ENCODE results near the gene SVOPL. TPM values are rescaled to one million over a fixed set of nuclear protein-coding genes. Genes with fewer than 3 reads are reported as not detected.

Gene SVOPL
- total RNA-seq, 1 donor from 2014 or later = 0.81 TPM

DNA sequence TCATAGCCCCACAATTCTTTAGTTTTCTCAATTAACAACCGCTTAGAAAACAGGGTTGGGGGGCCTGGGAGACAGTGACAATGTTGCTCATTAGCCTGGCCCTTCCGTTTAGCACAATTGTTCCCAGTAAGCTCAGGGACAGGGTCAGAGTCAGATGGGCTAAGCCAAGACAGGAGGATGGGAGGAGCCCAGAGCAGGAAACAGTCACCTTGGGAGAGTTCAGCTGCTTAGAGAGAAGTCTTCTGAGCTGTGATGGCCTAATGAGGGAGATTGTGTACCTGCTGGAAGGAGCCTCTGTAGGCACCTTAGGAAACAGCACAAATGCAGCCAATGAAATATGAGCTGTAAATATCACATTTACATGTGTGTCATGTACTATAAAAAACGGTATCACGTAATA lies 35.9 kb downstream of the SVOPL start:
- Histone ChIP-seq H3K27me3 (no peaks in the 10 kb centered on the region), H3K36me3 (no peaks in the 10 kb centered on the region), H3K9me3 (no peaks in the 10 kb centered on the region), H3K4me3 (no peak overlapping the region), H3K4me1 (no peaks in the 10 kb centered on the region), H3K27ac (no peak overlapping the region)
- intact Hi-C loops (cut with DNase I) = no loop called here
- no peak for ATAC-seq
- no peak for DNase-seq
- TF ChIP-seq, protein P1, sequence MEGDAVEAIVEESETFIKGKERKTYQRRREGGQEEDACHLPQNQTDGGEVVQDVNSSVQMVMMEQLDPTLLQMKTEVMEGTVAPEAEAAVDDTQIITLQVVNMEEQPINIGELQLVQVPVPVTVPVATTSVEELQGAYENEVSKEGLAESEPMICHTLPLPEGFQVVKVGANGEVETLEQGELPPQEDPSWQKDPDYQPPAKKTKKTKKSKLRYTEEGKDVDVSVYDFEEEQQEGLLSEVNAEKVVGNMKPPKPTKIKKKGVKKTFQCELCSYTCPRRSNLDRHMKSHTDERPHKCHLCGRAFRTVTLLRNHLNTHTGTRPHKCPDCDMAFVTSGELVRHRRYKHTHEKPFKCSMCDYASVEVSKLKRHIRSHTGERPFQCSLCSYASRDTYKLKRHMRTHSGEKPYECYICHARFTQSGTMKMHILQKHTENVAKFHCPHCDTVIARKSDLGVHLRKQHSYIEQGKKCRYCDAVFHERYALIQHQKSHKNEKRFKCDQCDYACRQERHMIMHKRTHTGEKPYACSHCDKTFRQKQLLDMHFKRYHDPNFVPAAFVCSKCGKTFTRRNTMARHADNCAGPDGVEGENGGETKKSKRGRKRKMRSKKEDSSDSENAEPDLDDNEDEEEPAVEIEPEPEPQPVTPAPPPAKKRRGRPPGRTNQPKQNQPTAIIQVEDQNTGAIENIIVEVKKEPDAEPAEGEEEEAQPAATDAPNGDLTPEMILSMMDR (IDR thresholded peaks at IDR 0.05) = no peak

DNA sequence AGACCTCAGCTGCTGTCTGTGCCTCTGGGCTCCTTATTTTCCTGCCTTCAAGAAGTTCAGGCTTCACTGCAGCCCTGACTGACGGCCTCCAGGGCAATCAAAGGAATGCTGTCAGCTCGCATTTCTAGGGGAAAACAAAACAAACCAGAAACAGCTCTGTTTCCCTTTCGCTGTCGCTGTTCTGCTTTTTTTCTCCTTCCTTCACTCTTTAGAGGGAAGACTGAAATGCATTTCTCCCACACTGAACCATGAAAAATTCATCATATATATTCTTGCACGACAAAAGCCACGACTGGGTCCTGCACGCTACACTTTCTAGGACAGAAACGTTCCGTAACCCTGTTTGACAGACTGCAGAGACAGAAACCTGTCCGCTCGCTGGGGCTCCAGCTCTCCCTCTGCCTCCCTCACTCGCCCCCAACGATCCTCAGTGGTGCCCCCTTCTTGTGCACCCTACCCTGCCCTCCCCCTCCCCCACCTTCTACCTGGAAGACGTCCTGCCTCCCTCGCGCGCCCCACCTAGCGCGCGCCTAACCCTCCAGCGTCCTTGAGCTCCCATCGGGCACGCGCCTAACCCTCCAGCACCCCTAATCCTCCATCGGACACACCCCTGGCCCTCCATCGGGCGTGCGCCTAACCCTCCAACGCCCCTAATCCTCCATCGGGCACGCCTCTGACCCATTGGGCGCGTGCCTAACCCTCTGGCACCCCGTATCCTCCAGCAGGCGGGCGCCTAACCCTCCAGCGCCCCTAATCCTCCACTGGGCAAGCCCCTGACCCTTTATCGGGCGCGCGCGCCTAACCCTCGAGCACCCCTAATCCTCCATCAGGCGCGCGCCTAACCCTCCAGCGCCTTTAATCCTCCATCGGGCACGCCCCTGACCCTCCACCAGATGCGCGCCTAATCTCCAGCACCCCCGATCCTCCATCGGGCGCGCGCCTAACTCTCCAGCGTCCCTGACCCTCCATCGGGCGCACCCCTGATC lies 37.1 kb downstream of the SVOPL start:
- H3K27ac ChIP-seq = no peak overlapping the region
- TF ChIP-seq, protein P1 (IDR thresholded peaks at IDR 0.05) = no peak
- no peaks in the 10 kb centered on the region for H3K36me3 ChIP-seq
- intact Hi-C loops (cut with DNase I) = no loop called here
- peak overlapping the region; percentile 37 for H3K4me3 ChIP-seq
- no peaks in the 10 kb centered on the region for H3K9me3 ChIP-seq
- DNase-seq (peak; percentile 67), ATAC-seq (peak; percentile 71)
- no peaks in the 10 kb centered on the region for H3K27me3 ChIP-seq
- H3K4me1 ChIP-seq = no peaks in the 10 kb centered on the region

DNA sequence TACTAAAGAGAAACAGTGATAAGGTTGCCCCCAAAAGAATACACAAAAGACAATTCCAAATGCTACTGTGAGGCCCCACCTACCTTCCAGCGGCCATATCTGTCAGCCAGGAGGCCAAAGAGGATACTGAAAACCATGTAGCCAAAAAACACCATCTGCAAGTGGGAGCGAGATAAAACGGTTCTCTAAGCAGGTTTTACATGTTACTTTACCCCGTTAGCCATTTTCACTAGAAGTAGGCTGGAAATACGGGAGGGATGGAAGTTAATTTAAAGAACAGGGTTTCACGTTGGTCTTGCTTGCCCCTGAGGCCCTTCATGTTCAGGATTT lies 38.2 kb downstream of the SVOPL start:
- intact Hi-C loops (cut with DNase I) = no loop called here
- Histone ChIP-seq H3K4me1 (no peaks in the 10 kb centered on the region), H3K4me3 (no peak overlapping the region), H3K27ac (no peak overlapping the region), H3K9me3 (no peaks in the 10 kb centered on the region), H3K36me3 (no peaks in the 10 kb centered on the region), H3K27me3 (no peaks in the 10 kb centered on the region)
- TF ChIP-seq, protein P1 (IDR thresholded peaks at IDR 0.05) = no peak
- ATAC-seq (no peak), DNase-seq (no peak)

DNA sequence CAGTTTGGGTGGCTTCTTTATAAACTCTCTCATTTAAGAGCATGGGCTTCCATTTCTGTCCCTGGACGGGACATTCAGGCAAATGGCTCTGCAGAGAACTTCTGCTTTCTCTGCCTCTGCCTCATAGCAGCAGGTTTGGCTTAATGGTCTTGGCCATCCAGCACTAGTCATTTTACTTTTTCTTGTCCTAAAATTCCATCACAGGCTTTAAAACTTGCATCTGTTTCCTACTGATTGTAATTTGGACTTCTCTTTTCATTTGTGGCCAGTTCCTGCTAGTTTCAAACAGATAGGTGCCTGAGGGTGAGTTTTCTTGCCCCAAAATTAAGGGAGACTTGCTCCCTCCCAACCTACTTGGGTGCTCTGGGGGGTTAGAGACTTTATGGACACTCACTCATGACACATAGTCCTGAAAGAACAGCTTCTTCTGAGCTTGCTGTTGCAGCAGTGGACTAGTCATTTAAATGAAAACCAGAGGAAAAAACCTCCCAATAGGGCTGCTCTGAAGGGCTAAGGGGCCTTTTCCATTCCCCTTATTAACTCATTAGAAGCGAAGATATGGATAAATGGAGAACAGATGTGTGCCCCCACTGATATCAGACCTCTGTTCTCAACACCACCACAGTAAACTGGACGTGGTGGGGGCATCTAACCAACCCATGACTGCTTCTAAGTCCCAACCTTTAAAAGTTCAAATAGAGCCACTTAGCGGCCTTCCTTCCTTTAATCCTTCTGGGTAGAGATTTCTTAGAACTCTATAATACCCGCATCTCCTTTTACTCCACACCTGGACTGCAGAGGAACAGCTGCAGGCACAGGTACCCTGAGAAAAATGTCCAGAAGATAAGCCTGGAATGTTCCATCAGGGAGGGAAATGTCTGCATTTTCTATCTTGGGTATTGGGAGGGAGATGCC lies 38.8 kb downstream of the SVOPL start:
- Histone ChIP-seq H3K4me3 (no peak overlapping the region), H3K4me1 (no peaks in the 10 kb centered on the region), H3K27ac (no peak overlapping the region), H3K9me3 (no peaks in the 10 kb centered on the region), H3K27me3 (no peaks in the 10 kb centered on the region), H3K36me3 (no peaks in the 10 kb centered on the region)
- TF ChIP-seq, protein P1 (IDR thresholded peaks at IDR 0.05) = no peak
- DNase-seq (no peak), ATAC-seq (no peak)
- intact Hi-C loops (cut with DNase I) = no loop called here

DNA sequence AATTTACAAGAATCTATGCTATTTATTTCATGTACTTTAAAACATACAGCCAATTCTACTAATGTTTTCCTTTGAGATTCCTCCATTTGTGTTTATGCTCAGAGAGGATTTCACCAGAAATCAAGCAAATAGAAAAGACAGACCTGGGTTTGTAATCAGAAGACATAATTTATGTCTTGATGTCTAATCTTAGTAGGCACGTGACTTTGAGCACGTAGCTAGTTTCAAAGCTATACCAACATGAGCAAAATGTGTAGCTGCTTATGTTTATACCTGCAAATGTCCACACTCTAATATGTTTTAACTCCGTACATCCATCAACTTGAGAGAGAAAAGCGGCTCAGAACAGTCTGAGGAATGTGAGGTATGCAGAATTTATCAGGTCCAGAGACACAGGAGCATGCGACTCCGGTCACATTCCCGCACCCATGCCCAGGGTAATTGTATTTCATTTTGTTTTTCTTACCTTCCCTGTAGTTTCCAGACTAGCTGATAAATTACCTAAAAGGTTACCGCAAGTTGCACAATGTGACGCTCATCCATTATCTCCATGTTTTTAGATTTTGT lies 40.0 kb downstream of the SVOPL start:
- intact Hi-C loops (cut with DNase I) = no loop called here
- DNase-seq (no peak), ATAC-seq (no peak)
- no peaks in the 10 kb centered on the region for H3K27me3 ChIP-seq
- no peak overlapping the region for H3K4me3 ChIP-seq
- H3K4me1 ChIP-seq = no peaks in the 10 kb centered on the region
- no peaks in the 10 kb centered on the region for H3K9me3 ChIP-seq
- TF ChIP-seq, protein P1 (IDR thresholded peaks at IDR 0.05) = no peak
- no peak overlapping the region for H3K27ac ChIP-seq
- no peaks in the 10 kb centered on the region for H3K36me3 ChIP-seq

Data from upper lobe of right lung (tissue), 1 donor.